ENCODE data around the gene DNAJC8.

GRCh38 chr1:28213315-28213714 is 19.5 kb downstream of the DNAJC8 start:
- TF ChIP-seq POLR2A (IDR thresholded peaks at IDR 0.05) = no peak
- TF ChIP-seq CTCF (IDR thresholded peaks at IDR 0.05) = no peak
- no peak for TF ChIP-seq POLR2AphosphoS5 (IDR thresholded peaks at IDR 0.05; ENCODE audit: insufficient read depth in 1 of 2, low read depth in 1 of 2)

All from vagina (tissue), 2 donors.